Lung (tissue), 12 donors: ENCODE measurements around the gene SPATS2. TPM values are rescaled to one million over a fixed set of nuclear protein-coding genes. Genes with fewer than 3 reads are reported as not detected.

Source experiments
- ATAC-seq: fragments of 200-7000 bp; cut with Tn5 transposase; one replicate; pipeline ENCODE4 v1.9.1; 2020; ENCODE audit warnings: moderate number of reproducible peaks; ENCODE audit not compliant: insufficient read depth, low FRiP score
- DNase-seq, 3 donors: peaks; one replicate each; pipeline ENCODE4 v3.0.0-alpha.2; 2013 to 2017
- H3K27ac ChIP-seq, 2 donors: one replicate each; pipeline ENCODE4 v1.5.1; 2013; ENCODE audit warnings: mild to moderate bottlenecking in 2 of 2, moderate library complexity in 2 of 2, control low read depth in 1 of 2, inconsistent platforms in 1 of 2, low read depth in 1 of 2, low read length in 1 of 2
- H3K27me3 ChIP-seq, 3 donors: one replicate each; pipeline ENCODE4 v1.5.1; 2013; ENCODE audit warnings: low read length in 2 of 3; ENCODE audit not compliant: control insufficient read depth in 3 of 3, insufficient read depth in 3 of 3
- H3K36me3 ChIP-seq, 4 donors: one replicate each; pipeline ENCODE4 v1.5.1; 2013; ENCODE audit warnings: low read length in 4 of 4, mild to moderate bottlenecking in 1 of 4, moderate library complexity in 1 of 4; ENCODE audit not compliant: control insufficient read depth in 4 of 4, insufficient read depth in 4 of 4
- H3K4me1 ChIP-seq, 5 donors: one replicate each; pipeline ENCODE4 v1.5.1; 2013; ENCODE audit warnings: low read length in 5 of 5, mild to moderate bottlenecking in 2 of 5, moderate library complexity in 1 of 5; ENCODE audit not compliant: control insufficient read depth in 5 of 5, insufficient read depth in 5 of 5
- H3K4me3 ChIP-seq: one replicate; pipeline ENCODE4 v1.5.1; 2013; ENCODE audit warnings: mild to moderate bottlenecking, control low read depth, moderate library complexity
- H3K9ac ChIP-seq, 2 donors: one replicate each; pipeline ENCODE4 v1.5.1; 2013; ENCODE audit warnings: low read length in 2 of 2, control low read depth in 1 of 2; ENCODE audit not compliant: insufficient read depth in 1 of 2
- H3K9me3 ChIP-seq, 4 donors: one replicate each; pipeline ENCODE4 v1.5.1; 2013; ENCODE audit warnings: low read length in 3 of 4, mild to moderate bottlenecking in 1 of 4, moderate library complexity in 1 of 4; ENCODE audit not compliant: control insufficient read depth in 4 of 4, insufficient read depth in 3 of 4
- CTCF ChIP-seq: IDR thresholded peaks from 2 replicates; pipeline ENCODE4 v1.5.1; 2012; ENCODE audit warnings: mild to moderate bottlenecking; ENCODE audit errors: control extremely low read depth, extremely low read depth
- WGBS, 2 donors: extraction: QIAGEN DNeasy Blood & Tissue Kit; methylation state at CpG; one replicate each; pipeline ENCODE4 v1.1.7; 2013; 5-methylcytosine and 5-hydroxymethylcytosine counted together
- polyA plus RNA-seq, 2 donors: library from polyadenylated mRNA; stranded (reverse); fragments of 200-250 nt; gene quantifications; one replicate each; pipeline ENCODE4 v1.2.1, GENCODE V29; 2013
- total RNA-seq, 2 donors: library from RNA; depleted of rRNA in 1 of 2; stranded (reverse); fragments of >200 nt in 1 of 2; gene quantifications; one replicate each; pipeline ENCODE4 v1.2.1, GENCODE V29; 2014 to 2021
- donor health status: control.
- donor health status: control.
- donor health status: Bipolar disorder and iron deficiency.
- donor health status: healthy.
- donor health status: DM: yes; HTN: yes; CAD: no.

Gene SPATS2
- total and polyA plus RNA-seq, 4 donors: 6.6 to 48.8 (median 10.0) TPM

- H3K4me1 ChIP-seq: peaks cover 4 to 44% (median 16%) of the 10 kb centered on the region in 5 donors
- no peaks in the 10 kb centered on the region for H3K36me3 ChIP-seq
- H3K4me3 ChIP-seq: no peak overlapping the region
- ATAC-seq (no peak), DNase-seq (peak; percentile 51 to 68 (median 63))
- H3K27me3 ChIP-seq: peaks cover 3 to 82% (median 59%) of the 10 kb centered on the region in 3 donors
- H3K9ac ChIP-seq: no peak overlapping the region
- TF ChIP-seq CTCF: no peak
- H3K27ac ChIP-seq: no peak overlapping the region
- 1 to 4% methylated on average over 32 to 33 of the region's 33 CpGs for WGBS, 2 donors
- H3K9me3 ChIP-seq: no peaks in the 10 kb centered on the region
These were observed 24.1 kb upstream of the SPATS2 start for GRCh38 chr12:49342914-49343731.

- Histone ChIP-seq H3K4me3 (no peak overlapping the region), H3K9ac (no peak overlapping the region), H3K27me3 (peaks cover 3 to 70% (median 55%) of the 10 kb centered on the region in 3 donors), H3K27ac (no peak overlapping the region), H3K4me1 (peaks cover 4 to 57% (median 16%) of the 10 kb centered on the region in 5 donors), H3K36me3 (no peaks in the 10 kb centered on the region), H3K9me3 (no peaks in the 10 kb centered on the region)
- 11 to 16% methylated on average over 15 of the region's 15 CpGs for WGBS, 2 donors
- no peak for TF ChIP-seq CTCF
- ATAC-seq (no peak), DNase-seq (no peak)
These were observed 22.7 kb upstream of the SPATS2 start for GRCh38 chr12:49344486-49345050.

- H3K27me3 ChIP-seq: peaks cover 3 to 64% (median 51%) of the 10 kb centered on the region in 3 donors
- no peaks in the 10 kb centered on the region for H3K9me3 ChIP-seq
- no peak for TF ChIP-seq CTCF
- H3K9ac ChIP-seq: no peak overlapping the region
- H3K27ac ChIP-seq: no peak overlapping the region
- H3K4me3 ChIP-seq: no peak overlapping the region
- H3K36me3 ChIP-seq: no peaks in the 10 kb centered on the region
- DNase-seq (peak in 2 of 3 donors; percentile 58 to 59), ATAC-seq (no peak)
- 1 to 2% methylated on average over 43 to 70 of the region's 70 CpGs for WGBS, 2 donors
- H3K4me1 ChIP-seq: peaks cover 4 to 58% (median 16%) of the 10 kb centered on the region in 5 donors
These were observed 22.0 kb upstream of the SPATS2 start for GRCh38 chr12:49345051-49345824.
